Activated CD4-positive, alpha-beta T cell treated with anti-CD3 and anti-CD28 coated beads, Interleukin-2, Interleukin-4, amounts not matched to agents 100 ng/mL and 50 ng/mL, durations not matched to agents 16 hours and 8 hours (primary cell): ENCODE data around the gene WDR11.
"Not testable (repeated sequence)": the region's sequence is repeated elsewhere in the genome, so short reads cannot be mapped to it uniquely, and the experiment has no call there.

Experiments used
- DNase-seq: peaks from one replicate; pipeline ENCODE4 v3.0.0-alpha.2; 2020; ENCODE audit warnings: low spot score

The WDR11 gene

GRCh38 chr10:120841522-120842189 is 9.5 kb upstream of the WDR11 start:
- DNase-seq: no peak

DNA sequence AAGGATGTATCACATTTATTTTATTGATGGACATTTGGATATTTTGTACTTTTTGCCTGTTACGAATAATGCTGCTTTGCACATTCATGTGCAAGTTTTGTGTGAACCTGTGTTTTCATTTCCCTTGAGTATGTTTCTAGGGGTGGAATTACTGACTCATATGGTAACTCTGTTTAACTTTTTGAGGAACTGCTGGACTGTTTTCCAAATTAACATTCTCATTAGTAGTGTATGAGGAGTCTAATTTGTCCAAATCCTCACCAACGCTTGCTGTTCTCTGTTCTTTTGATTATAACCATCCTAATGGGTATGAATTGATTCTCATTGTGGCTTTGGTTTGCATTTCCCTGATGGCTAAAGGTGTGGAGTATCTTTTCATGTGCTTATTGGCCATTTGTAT is 3.2 kb downstream of the WDR11 start:
- DNase-seq: no peak

- DNase-seq: no peak
Observed at GRCh38 chr10:120861178-120861855, 10.2 kb downstream of the WDR11 start.

DNA sequence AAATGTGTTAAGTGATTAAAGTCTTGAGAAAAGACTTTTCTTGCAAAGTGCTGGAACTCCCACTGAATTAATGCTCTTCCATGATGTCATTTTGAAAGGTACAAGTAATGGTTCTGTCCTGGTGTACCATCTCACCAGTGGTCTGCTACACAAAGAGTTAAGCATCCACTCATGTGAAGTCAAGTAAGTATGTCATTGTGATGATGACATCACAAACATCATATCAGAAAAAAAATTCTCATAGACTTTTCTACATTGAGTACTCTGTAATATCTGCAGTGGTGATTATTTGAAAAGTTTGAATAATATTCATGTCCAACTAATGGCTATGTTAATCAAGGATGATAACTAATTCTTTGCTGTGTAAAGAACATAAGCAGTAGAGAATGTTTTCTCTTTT is 22.6 kb downstream of the WDR11 start:
- no peak for DNase-seq

DNA sequence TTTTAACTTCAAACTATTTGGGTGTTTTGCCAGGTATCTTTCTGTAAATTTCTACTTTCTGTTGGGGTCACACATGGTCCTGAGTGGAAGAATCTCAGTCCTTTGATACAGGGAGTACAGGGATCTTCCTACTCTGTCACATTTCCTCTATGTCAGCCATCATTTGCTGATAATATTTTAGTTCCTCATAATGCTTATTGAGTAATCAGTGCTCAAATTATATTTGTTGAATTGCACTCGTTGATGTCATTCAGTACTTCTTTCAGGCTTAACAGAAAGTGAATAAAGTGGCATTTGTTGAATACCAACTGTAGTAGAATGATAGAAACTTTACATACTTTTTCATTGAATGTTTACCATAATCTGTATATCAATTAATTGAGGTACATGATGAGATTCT is 31.9 kb downstream of the WDR11 start:
- no peak for DNase-seq

GRCh38 chr10:120887482-120887881 is 36.3 kb downstream of the WDR11 start:
- DNase-seq: no peak

- DNase-seq: no peak
Observed at GRCh38 chr10:120891365-120891764, 40.2 kb downstream of the WDR11 start.

DNA sequence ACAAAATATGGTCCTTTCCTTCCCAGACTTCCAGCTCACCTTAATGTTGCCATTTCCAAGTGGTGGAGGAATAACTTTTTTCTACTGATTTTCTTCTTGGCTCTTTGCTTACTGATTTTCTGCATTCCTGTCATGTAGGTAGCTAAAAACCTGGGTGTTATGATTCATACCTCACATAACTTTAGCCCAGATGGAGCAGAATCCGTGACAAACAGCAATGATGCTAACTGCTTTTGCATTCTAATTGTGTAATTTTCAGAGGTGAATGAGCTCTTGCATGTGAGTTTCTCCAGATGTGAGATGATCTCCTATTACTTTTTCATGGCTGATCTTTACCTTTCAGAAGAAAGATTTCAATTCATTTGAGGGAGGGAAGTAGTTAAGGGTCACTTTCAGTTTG is 43.4 kb downstream of the WDR11 start:
- DNase-seq: no peak

- peak; percentile 20 for DNase-seq
Observed at GRCh38 chr10:120897343-120897742, 46.2 kb downstream of the WDR11 start.

GRCh38 chr10:120905268-120905667 is 54.1 kb downstream of the WDR11 start:
- DNase-seq: no peak

GRCh38 chr10:120917521-120918250 is 66.5 kb downstream of the WDR11 start:
- DNase-seq: no peak

DNA sequence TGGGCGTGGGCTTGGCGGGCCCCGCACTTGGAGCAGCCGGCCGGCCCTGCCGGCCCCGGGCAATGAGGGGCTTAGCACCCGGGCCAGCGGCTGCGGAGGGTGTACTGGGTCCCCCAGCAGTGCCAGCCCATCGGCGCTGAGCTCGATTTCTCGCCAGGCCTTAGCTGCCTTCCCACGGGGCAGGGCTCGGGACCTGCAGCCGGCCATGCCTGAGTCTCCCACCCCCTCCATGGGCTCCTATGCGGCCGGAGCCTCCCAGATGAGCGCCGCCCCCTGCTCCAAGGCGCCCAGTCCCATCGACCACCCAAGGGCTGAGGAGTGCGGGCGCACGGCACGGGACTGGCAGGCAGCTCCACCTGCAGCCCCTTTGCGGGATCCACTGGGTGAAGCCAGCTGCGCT is 72.7 kb downstream of the WDR11 start:
- DNase-seq: not testable (repeated sequence)

DNA sequence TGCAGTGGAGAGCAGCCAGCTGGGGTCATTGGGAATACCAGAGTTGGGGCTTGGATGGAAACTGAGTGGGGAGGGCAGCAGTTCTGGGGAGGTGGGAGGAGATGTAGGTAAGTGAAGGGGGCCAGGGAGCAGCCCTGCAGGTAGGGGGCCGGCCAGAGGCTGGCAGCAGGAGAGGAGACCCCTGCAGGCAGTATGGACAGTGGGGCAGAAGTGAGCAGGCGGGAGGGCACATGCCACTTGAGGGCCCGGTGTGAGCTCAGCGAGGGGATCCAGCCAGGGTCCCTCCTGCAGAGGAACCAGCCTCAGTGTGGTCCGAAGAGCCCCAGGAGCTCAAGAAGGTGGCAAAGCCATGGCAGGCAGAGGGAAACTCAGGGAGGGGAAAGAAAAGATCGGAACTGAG is 75.4 kb downstream of the WDR11 start:
- no peak for DNase-seq

DNA sequence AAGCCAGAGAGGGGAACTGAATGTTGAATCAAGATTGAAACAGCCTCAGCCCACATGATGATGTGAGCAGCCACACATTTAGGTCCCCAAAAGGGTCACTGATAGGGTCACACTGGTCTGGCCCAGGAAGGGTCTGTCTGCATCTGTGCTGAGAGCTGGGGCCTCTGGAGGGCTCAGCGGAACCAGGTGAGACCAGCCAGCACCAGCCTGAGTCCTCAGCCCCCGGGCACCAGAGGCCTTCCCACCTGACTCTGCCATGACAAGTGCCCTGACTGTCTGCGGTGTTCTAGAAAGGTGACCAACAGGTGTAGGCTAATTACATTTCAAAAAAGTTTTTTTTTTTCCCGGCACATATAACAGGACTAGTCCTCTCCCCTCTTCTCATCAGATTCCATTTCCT is 76.2 kb downstream of the WDR11 start:
- no peak for DNase-seq

GRCh38 chr10:120929166-120929565 is 78.0 kb downstream of the WDR11 start:
- DNase-seq: no peak

- no peak for DNase-seq
Observed at GRCh38 chr10:120931423-120931822, 80.3 kb downstream of the WDR11 start.

GRCh38 chr10:120931999-120932398 is 80.8 kb downstream of the WDR11 start:
- no peak for DNase-seq

GRCh38 chr10:120938822-120939221 is 87.7 kb downstream of the WDR11 start:
- DNase-seq: no peak

DNA sequence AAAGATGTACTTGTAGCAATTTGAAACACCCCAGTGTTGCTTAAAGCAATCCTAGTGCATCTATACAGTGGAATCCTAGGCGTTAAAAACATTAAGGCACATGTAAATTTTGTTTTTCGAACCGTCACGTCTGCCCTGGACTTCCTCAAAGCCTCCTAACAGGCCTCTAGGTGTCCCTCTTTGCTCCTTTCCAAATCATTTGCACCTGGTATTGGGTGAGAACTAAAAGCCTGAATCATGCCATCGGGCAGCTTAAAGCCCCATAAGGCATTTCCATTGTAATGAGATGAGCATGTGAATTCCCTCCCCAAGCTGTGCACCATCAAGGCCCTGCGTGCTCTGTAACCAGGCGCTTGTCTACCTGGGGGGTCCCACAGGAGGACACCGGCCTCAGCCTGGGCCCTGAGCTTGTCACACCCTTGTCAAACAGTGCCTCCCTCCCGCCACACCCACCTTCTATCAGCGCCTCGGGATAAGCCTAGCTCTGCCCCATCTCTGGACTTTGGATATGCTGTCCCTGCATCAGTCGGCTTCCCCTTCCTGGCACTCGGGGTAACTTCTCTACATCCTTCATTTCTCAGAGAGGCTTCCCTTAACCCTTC is 89.2 kb downstream of the WDR11 start:
- DNase-seq: no peak

- no peak for DNase-seq
Observed at GRCh38 chr10:120941501-120941900, 90.3 kb downstream of the WDR11 start.

DNA sequence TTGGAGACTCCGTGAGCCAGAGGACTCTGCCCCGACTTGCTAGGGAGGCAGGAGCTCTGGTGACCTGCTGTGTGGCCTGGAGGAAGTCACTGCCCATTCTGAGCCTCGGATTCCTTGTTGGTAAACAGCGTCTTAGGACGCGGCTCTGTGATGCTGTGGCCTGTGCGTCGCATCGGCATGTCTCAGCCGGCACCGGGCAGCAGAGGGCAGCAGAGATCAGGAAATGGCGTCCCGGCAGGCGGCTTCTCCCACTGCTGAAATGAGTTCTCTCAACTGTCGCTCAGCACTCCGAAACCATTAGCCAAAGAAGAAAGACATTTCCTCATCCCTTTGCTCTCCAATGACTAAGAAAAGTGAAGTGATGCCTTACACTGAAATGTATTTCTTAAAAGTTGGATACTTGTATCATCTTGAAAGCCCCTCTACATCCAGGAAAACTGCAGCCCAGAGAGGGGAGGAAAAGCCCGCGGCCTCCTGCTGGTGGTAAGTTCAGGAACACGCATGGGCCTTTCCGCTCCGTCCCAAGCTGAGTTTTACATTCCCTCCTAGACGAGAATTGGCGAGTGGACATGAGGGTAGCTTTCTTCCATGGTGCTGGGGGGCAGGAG is 91.7 kb downstream of the WDR11 start:
- peak; percentile 78 for DNase-seq

DNA sequence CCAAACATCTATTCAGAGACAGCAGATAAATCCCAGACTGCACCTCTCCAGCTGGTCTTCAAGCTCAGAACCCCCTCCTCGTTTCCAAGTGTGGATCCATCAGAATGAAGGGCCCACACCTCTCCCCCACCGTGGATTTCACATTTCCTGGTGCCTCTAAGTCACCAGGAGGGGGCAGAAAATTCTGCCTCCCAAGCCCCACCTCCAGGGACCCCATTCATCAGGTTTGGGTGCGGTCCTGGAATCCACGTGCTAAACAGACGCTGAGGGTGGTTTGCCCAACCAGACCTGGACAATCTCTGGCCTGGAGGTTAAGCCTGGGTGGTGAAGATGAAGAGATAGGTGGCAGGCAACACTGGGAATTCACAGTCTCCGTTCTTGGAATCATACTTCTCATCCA is 92.4 kb downstream of the WDR11 start:
- DNase-seq: no peak
